Omental fat pad (tissue), 4 donors: ENCODE data around the gene MYL3. TPM values are rescaled to one million over a fixed set of nuclear protein-coding genes. Genes with fewer than 3 reads are reported as not detected.
"Not testable (repeated sequence)": the region's sequence is repeated elsewhere in the genome, so short reads cannot be mapped to it uniquely, and the experiment has no call there.

Experiments used
- ATAC-seq: fragments of 150-250 bp; one replicate; pipeline ENCODE4 v1.9.1; 2016; ENCODE audit warnings: mild to moderate bottlenecking, moderate library complexity; ENCODE audit not compliant: low FRiP score
- DNase-seq: peaks from one replicate; pipeline ENCODE4 v3.0.0-alpha.2; 2019; ENCODE audit warnings: low spot score
- total RNA-seq, 4 donors: library from RNA; depleted of rRNA; stranded (reverse); fragments of >200 nt; gene quantifications; one replicate each; pipeline ENCODE4 v1.1.0, GENCODE V29; 2016
- TF ChIP-seq, protein P1 (sequence below), 3 donors: fragments of 450-650 bp; IDR thresholded peaks; one replicate each; pipeline ENCODE4 v1.5.1; 2016 to 2017; ENCODE audit warnings: antibody characterized with exemption in 3 of 3, mild to moderate bottlenecking in 3 of 3, moderate library complexity in 2 of 3

The MYL3 gene
- total RNA-seq, 4 donors from 2014 or later, result 3.9 to 11.7 (median 5.0) TPM

DNA sequence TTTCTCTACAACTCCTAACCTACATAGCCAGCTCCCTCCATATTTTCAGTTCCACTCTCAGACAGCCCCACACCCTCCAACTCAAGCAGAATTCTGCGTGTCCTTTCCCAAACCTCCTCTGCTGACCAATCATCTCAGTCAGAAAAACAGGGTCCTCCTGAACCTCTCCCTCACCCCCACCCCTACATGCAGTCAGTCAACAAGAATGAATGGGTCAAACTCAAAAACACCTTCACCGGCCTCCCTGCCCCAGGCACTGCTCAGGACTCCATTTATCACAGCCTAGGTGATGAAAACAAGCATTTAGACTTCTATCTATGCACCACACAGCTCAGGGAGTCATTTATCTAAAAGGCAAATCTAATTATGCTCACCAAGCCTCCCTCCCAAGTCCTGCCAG is 32.4 kb downstream of the MYL3 start:
- TF ChIP-seq, protein P1, sequence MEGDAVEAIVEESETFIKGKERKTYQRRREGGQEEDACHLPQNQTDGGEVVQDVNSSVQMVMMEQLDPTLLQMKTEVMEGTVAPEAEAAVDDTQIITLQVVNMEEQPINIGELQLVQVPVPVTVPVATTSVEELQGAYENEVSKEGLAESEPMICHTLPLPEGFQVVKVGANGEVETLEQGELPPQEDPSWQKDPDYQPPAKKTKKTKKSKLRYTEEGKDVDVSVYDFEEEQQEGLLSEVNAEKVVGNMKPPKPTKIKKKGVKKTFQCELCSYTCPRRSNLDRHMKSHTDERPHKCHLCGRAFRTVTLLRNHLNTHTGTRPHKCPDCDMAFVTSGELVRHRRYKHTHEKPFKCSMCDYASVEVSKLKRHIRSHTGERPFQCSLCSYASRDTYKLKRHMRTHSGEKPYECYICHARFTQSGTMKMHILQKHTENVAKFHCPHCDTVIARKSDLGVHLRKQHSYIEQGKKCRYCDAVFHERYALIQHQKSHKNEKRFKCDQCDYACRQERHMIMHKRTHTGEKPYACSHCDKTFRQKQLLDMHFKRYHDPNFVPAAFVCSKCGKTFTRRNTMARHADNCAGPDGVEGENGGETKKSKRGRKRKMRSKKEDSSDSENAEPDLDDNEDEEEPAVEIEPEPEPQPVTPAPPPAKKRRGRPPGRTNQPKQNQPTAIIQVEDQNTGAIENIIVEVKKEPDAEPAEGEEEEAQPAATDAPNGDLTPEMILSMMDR (IDR thresholded peaks at IDR 0.05), result no peak
- ATAC-seq (no peak), DNase-seq (no peak)

DNA sequence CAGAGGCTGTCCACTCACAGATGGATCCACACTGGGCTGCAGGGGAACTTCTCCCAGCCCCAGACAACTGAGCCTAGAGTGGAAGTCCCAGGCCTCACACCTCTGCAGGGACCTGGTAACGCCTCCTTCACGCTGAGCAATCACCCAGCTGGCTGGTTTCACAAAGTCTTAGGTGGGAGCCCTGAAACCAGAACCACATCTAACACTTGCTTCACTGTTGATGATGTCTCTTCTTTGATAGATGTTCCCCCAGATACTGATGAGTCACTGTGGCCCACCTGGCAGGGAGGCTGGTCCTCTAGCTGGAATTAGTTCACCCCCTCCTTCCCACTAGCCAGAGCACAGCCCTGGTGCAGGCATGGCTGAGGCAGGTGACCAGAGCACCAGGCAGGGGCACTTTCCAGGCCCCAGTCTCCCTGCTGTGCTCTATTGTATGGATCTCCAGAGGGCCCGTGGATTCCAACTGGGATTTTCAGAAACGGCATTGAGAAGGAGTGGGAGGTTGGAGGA is 33.5 kb downstream of the MYL3 start:
- TF ChIP-seq, protein P1 (IDR thresholded peaks at IDR 0.05), result no peak
- no peak for ATAC-seq
- no peak for DNase-seq

DNA sequence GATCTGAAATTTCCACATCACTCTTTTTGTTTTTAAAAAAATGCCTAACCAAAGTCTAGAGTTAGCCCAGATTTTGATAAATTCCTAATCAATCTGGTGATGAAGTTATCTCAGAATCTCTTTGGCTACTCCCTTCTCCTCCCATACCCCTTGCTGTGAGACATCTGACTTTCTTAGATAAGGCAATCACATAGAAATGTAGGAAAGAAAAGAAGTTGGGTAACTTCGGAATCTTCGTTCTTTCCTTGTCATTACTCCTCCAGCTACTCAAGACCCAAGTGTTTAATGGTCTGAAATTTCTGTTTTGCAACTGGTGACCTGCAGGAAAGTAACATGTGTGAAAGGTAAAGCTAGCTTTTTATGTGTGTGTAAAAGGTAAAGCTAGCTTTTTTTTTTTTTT is 37.8 kb downstream of the MYL3 start:
- DNase-seq (no peak), ATAC-seq (peak; percentile 66)
- TF ChIP-seq, protein P1 (IDR thresholded peaks at IDR 0.05), result no peak

DNA sequence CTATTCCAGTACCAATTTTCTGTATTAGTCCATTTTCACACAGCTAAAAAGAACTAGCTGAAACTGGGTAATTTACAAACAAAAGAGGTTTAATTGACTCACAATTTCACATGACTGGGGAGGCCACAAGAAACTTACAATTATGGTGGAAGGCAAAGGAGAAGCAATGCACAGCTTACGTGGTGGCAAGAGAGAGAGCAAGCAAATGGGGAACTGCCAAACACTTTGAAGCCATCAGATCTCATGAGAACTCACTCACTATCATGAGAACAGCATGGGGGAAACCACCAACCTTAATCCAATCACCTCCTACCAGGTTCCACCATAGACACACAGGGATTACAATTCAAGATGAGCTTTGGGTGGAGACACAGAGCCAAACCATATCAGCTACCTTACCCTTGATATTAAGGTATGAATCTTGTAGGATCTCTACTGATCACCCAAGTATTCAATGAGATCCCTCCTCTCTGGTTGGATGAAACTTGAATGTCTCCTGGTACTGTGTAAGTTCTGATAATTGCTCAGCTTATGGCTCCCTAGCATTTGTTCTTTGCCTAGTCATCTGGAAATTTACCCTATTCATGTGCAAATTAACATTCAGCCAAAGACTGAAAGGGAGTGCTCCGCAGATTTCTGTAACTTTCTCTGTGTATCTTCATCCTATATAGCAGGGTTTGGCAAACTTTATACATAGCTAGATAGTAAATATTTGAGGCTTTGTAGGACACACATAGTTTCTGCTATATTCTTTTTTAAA is 38.9 kb downstream of the MYL3 start:
- DNase-seq, result no peak

DNA sequence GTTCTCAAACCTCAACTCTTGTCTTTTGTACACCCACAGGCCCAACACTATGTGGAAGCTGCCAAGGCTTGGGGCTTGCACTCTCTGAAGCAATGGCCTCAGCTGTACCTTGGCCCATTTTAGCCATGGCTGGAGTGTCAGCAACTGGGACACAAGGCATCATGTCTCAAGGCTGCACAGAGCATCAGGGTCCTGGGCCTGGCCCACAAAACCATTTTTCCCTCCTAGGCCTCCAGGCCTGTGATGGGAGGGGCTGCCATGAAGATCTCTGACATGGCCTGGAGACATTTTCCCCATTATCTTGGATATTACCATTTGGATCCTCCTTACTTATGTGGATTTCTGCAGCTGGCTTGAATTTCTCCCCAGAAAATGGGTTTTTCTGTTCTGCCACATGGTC is 39.9 kb downstream of the MYL3 start:
- not testable (repeated sequence) for DNase-seq, ATAC-seq

More for the DNA sequence above, 38.9 kb downstream of the MYL3 start:
- no peak for ATAC-seq
- TF ChIP-seq, protein P1 (IDR thresholded peaks at IDR 0.05), result no peak

DNA sequence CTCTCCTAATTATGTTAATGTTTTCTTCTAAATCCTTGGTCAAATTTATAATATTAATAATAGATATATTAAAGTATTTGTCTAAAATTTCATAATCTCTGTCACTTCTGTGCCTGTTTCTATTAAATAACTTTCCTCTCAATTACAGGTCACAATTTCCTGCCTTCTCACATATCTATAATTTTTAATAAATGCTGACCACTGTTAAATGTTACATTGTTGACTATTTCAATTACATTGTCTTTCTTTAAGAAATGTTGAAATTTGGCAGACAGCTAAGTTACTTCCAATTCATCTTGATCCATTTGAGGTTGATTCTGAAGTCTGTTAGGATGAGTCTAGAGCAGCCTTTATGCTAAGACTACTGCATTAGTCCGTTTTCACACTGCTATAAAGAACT is 41.7 kb downstream of the MYL3 start:
- DNase-seq (no peak), ATAC-seq (no peak)
- TF ChIP-seq, protein P1 (IDR thresholded peaks at IDR 0.05), result no peak

DNA sequence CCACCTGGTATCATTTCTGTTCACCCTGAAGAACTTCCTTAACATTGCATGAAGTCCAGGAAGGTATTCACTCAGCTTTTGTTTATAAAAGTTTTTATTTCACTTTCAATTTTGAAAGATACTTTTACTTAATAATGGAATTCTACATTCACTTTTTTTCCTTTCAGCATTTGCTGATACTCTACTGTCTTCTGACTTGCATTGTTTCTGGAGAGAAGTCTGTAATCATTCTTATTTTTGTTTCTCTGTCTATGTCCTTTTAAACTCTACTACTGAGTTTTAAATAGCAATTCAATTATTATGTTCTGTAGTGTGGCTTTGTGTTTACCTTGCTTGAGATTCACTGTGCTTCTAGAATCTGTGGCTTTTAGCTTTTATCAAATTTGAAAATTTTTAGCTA is 42.4 kb downstream of the MYL3 start:
- ATAC-seq, result no peak
- no peak for DNase-seq
- TF ChIP-seq, protein P1 (IDR thresholded peaks at IDR 0.05), result no peak
